RWPE2 (cell line): ENCODE data around the gene OLAH.
A peak's percentile ranks its signal among the peaks of the same experiment; 100 is the strongest.

Source experiments
- ATAC-seq: fragments of 200-7000 bp; cut with Tn5 transposase; 3 replicates; pipeline ENCODE4 v1.9.1; 2021; ENCODE audit warnings: low read depth
- DNase-seq: peaks from one replicate; pipeline ENCODE4 v3.0.0-alpha.2; 2020; ENCODE audit warnings: low spot score
- H3K27ac ChIP-seq: fragments of 450-650 bp; 2 replicates; pipeline ENCODE4 v1.5.1; 2017; ENCODE audit warnings: mild to moderate bottlenecking; ENCODE audit not compliant: poor library complexity, severe bottlenecking
- H3K27me3 ChIP-seq: fragments of 250-450 bp; sonication (Bioruptor Pico); 2 replicates; pipeline ENCODE4 v1.5.1; 2021; ENCODE audit warnings: mild to moderate bottlenecking, moderate library complexity; ENCODE audit not compliant: insufficient read depth, poor library complexity, severe bottlenecking
- H3K36me3 ChIP-seq: fragments of 250-450 bp; sonication (Bioruptor Pico); 2 replicates; pipeline ENCODE4 v1.5.1; 2020; ENCODE audit warnings: low read depth, mild to moderate bottlenecking, moderate library complexity
- H3K4me1 ChIP-seq: fragments of 250-450 bp; sonication (Bioruptor Pico); 2 replicates; pipeline ENCODE4 v1.5.1; 2021; ENCODE audit warnings: mild to moderate bottlenecking, moderate library complexity; ENCODE audit not compliant: insufficient read depth, poor library complexity, severe bottlenecking
- H3K4me3 ChIP-seq: fragments of 250-450 bp; sonication (Bioruptor Pico); 2 replicates; pipeline ENCODE4 v1.5.1; 2021; ENCODE audit warnings: mild to moderate bottlenecking, moderate library complexity; ENCODE audit not compliant: severe bottlenecking
- H3K9me3 ChIP-seq: fragments of 250-450 bp; sonication (Bioruptor Pico); 2 replicates; pipeline ENCODE4 v1.5.1; 2021; ENCODE audit warnings: mild to moderate bottlenecking, moderate library complexity; ENCODE audit not compliant: severe bottlenecking
- CTCF ChIP-seq: fragments of 450-650 bp; IDR thresholded peaks from one replicate; pipeline ENCODE4 v1.5.1; 2017; ENCODE audit warnings: mild to moderate bottlenecking, moderate library complexity; ENCODE audit not compliant: poor library complexity, severe bottlenecking

Gene OLAH

GRCh38 chr10:15027741-15028140, 16.0 kb upstream of the OLAH start:
- H3K4me1 ChIP-seq, result no peaks in the 10 kb centered on the region

GRCh38 chr10:15035385-15036301, 8.1 kb upstream of the OLAH start:
- Histone ChIP-seq H3K36me3 (no peaks in the 10 kb centered on the region), H3K4me1 (no peaks in the 10 kb centered on the region), H3K27me3 (no peaks in the 10 kb centered on the region), H3K9me3 (no peaks in the 10 kb centered on the region), H3K4me3 (no peak overlapping the region), H3K27ac (no peak overlapping the region)
- ATAC-seq, result no peak
- no peak for DNase-seq
- no peak for TF ChIP-seq CTCF

More at GRCh38 chr10:15027741-15028140, 16.0 kb upstream of the OLAH start:
- ATAC-seq (no peak), DNase-seq (no peak)
- Histone ChIP-seq H3K27ac (no peak overlapping the region), H3K27me3 (no peaks in the 10 kb centered on the region), H3K9me3 (no peaks in the 10 kb centered on the region), H3K4me3 (no peak overlapping the region), H3K36me3 (no peaks in the 10 kb centered on the region)
- no peak for TF ChIP-seq CTCF

- ATAC-seq (no peak), DNase-seq (no peak)
- H3K4me3 ChIP-seq, result no peak overlapping the region
- no peak overlapping the region for H3K27ac ChIP-seq
- TF ChIP-seq CTCF, result no peak
- no peaks in the 10 kb centered on the region for H3K4me1 ChIP-seq
- H3K27me3 ChIP-seq, result no peaks in the 10 kb centered on the region
- H3K36me3 ChIP-seq, result no peaks in the 10 kb centered on the region
- no peaks in the 10 kb centered on the region for H3K9me3 ChIP-seq
These were observed 6.1 kb upstream of the OLAH start for GRCh38 chr10:15037691-15038090.

- H3K9me3 ChIP-seq, result peaks cover 1% of the 10 kb centered on the region
- no peaks in the 10 kb centered on the region for H3K4me1 ChIP-seq
- ATAC-seq (no peak), DNase-seq (no peak)
- no peak for TF ChIP-seq CTCF
- H3K36me3 ChIP-seq, result no peaks in the 10 kb centered on the region
- no peak overlapping the region for H3K27ac ChIP-seq
- H3K4me3 ChIP-seq, result no peak overlapping the region
- H3K27me3 ChIP-seq, result no peaks in the 10 kb centered on the region
These were observed 5.3 kb upstream of the OLAH start for GRCh38 chr10:15038416-15038815.

- H3K4me3 ChIP-seq, result no peak overlapping the region
These were observed 1.6 kb downstream of the OLAH start for GRCh38 chr10:15045380-15045779.

More at GRCh38 chr10:15045380-15045779, 1.6 kb downstream of the OLAH start:
- H3K27me3 ChIP-seq, result no peaks in the 10 kb centered on the region
- ATAC-seq (peak; percentile 48; the same call in 1 of the 3 replicates), DNase-seq (no peak)
- no peak for TF ChIP-seq CTCF
- peaks cover 8% of the 10 kb centered on the region for H3K9me3 ChIP-seq
- no peaks in the 10 kb centered on the region for H3K36me3 ChIP-seq
- H3K4me1 ChIP-seq, result peaks cover 18% of the 10 kb centered on the region
- peak overlapping the region; percentile 18 for H3K27ac ChIP-seq
